Dedifferentiated amniotic fluid mesenchymal stem cell (primary cell): ENCODE results near the gene CCR5.
"Not testable (repeated sequence)": the region's sequence is repeated elsewhere in the genome, so short reads cannot be mapped to it uniquely, and the experiment has no call there.

ENCODE experiments used
- DNase-seq: peaks from one replicate; pipeline ENCODE4 v3.0.0-alpha.2; 2016; ENCODE audit errors: extremely low spot score

Gene CCR5

DNA sequence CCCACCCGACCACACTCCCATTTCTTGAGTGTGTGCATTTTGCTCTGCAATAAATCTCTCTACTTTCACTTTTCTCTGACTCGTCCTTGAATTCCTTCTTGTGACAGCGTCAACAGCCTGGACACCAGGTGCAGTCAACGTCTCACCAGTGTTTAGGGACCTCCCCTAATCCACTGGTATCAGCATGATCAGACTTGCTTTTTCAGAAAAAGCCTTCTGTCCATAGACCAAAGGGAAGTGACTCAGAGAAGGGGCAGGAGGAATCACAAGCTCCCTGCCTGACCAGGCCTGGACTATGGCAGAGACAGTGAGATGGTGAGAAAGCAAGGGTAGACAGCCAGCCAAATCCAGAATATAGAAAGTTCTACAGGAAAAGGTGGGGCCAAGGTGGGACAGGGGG lies 15.5 kb downstream of the CCR5 start:
- no peak for DNase-seq

DNA sequence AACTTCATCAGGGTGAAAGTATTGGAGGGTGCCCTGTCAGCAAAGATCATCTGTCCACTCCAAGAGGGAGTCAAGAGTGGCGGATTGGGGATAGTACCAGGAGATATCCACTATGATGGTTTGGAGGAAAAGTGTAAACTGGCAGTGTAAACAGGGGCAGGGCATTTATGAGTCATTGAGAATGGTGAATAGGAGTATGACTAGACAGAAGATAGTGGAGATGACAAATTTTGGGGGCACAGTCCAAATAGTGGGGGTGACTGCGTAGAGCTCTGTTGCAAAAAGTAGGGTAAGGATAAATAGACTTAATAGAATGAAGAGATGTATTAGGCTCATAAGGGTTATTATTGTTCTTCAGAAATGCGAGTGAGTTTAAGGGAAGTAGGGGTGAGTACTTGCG lies 18.1 kb downstream of the CCR5 start:
- DNase-seq: not testable (repeated sequence)

GRCh38 chr3:46389306-46389705 lies 18.6 kb downstream of the CCR5 start:
- no peak for DNase-seq

GRCh38 chr3:46391526-46391925 lies 20.8 kb downstream of the CCR5 start:
- not testable (repeated sequence) for DNase-seq

DNA sequence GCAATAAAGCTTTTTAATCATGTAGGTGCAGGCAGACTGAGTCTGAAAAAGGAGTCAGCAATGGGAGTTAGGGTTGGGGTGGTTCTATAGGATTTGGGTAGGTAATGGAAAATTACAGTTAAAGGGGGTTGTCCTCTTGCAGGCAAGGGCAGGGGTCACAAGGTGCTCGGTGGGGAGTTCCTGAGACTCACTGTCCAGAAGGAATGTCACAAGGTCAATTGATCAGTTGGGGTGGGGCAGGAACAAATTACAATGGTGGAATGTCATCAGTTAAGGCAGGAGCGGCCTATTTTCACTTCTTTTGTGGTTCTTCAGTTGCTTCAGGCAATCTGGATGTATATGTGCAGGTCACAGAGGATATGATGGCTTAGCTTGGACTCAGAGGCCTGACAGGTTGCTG lies 22.3 kb downstream of the CCR5 start:
- no peak for DNase-seq

GRCh38 chr3:46393554-46394434 lies 23.0 kb downstream of the CCR5 start:
- no peak for DNase-seq

- DNase-seq: no peak
Measured at GRCh38 chr3:46395210-46395661, 24.5 kb downstream of the CCR5 start.

- no peak for DNase-seq
Measured at GRCh38 chr3:46395766-46396530, 25.2 kb downstream of the CCR5 start.

GRCh38 chr3:46397111-46397510 lies 26.4 kb downstream of the CCR5 start:
- DNase-seq: no peak

- no peak for DNase-seq
Measured at GRCh38 chr3:46398186-46398955, 27.6 kb downstream of the CCR5 start.

GRCh38 chr3:46399098-46399497 lies 28.4 kb downstream of the CCR5 start:
- no peak for DNase-seq

DNA sequence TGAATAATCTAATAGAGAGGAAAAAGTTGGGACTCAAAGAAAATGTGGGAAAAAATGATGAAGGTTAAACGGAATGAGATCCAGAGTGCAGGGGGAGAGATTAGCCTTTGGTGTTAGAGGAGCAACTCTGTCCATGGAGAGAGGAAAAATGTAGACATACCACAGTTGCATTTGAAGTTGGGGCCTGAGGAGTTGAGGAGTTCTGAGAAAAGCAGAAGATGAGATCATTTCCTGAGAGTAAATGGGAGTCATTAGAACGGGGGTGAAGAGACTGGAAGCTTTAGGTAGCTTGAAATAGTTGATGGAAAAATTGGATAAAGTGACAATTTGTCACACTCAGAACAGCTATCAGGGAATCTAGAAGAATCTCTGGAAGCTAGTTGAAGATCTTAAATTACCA lies 28.8 kb downstream of the CCR5 start:
- no peak for DNase-seq

- no peak for DNase-seq
Measured at GRCh38 chr3:46400000-46400734, 29.4 kb downstream of the CCR5 start.

DNA sequence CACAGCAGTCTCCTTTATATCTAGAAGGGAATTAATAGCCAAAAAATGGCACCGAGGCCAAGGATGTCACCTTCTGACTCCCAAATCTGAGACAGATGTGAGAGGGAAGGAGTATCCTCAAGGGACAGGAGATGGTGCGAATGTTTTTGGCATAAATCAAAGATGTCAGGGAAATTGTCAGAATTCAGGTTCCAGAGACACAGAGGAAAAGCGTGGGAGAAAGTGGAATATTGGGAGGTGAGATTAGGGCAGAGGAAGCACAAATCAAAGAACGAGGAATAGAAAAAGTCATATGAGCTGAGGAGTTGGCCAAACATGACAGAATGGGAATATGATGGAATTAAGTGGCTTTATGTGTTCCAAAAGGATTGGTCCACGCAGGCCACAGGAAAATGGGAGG lies 30.1 kb downstream of the CCR5 start:
- no peak for DNase-seq

- DNase-seq: no peak
Measured at GRCh38 chr3:46401579-46401978, 30.8 kb downstream of the CCR5 start.

DNA sequence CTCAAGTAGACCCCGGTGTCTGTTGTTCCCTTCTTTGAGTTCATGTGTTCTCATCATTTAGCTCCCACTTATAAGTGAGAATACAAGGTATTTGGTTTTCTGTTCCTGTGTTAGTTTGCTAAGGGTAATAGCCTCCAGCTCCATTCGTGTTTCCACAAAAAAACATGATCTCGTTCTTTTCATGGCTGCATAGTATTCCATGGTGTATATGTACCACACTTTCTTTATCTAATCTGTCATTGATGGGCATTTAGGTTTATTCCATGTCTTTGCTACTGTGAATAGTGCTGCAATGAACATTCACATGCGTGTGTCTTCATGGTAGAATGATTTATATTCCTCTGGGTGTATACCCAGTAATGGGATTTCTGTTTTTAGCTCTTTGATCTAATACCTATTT lies 32.2 kb downstream of the CCR5 start:
- not testable (repeated sequence) for DNase-seq

DNA sequence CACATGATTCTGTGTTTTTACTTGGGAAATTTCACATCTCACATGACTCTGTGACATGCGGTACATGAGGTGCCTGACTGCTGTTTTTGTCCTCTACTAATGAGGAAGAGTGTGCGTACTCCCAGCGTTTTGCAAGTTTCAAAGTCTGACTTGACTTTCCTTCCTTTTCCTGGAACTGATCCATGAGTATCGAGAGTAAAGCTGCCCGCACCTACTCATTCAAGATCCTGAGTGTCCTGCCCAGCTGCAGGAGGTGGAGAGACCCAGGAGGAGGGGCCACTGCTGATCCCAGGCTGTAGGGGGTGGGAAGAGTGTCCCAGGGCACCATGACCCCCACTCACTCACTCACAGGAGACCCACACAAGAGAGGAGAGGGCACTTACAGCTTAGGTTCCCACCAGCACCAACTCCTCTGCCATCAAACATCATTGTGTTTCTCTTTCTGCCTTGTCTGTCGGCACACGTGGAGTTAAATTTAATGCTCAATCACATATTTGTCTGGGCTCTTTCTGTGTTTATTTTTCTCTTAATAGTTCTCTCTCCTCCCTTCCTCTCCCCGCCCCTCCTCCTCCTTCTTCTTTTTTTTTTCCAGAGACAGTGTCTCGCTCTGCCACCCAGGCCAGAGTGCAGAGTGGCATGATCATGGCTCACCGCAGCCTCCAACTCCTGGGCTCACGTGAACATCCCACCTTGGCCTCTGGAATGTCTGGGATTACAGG lies 34.7 kb downstream of the CCR5 start:
- DNase-seq: no peak

- DNase-seq: no peak
Measured at GRCh38 chr3:46406443-46406787, 35.7 kb downstream of the CCR5 start.

GRCh38 chr3:46406788-46407611 lies 36.3 kb downstream of the CCR5 start, which contains the start of the genes CCR5AS and CCRL2:
CCR5AS (minus strand) TSS chr3:46407066.
CCRL2 (plus strand) TSS chr3:46407259; CDS start chr3:46408080, 821 bp downstream.
- no peak for DNase-seq

DNA sequence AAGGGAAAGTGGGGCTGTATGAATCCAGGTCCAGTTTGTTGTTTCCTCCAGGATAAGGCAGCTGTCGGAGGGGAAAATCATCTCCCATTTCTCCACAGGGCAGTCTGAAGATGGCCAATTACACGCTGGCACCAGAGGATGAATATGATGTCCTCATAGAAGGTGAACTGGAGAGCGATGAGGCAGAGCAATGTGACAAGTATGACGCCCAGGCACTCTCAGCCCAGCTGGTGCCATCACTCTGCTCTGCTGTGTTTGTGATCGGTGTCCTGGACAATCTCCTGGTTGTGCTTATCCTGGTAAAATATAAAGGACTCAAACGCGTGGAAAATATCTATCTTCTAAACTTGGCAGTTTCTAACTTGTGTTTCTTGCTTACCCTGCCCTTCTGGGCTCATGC lies 37.2 kb downstream of the CCR5 start:
- DNase-seq: no peak
